ENCODE results near the gene MAD1L1.

The MAD1L1 gene

GRCh38 chr7:2199956-2200583 lies 32.7 kb downstream of the MAD1L1 start:
- TF ChIP-seq CTCF (conservative IDR thresholded peaks at IDR 0.05; ENCODE audit: control insufficient read depth, insufficient read depth, low read depth, low read length), result no peak
- DNase-seq (ENCODE audit: low read depth), result no peak

GRCh38 chr7:2199528-2199927 lies 33.2 kb downstream of the MAD1L1 start:
- no peak for TF ChIP-seq CTCF (conservative IDR thresholded peaks at IDR 0.05; ENCODE audit: control insufficient read depth, insufficient read depth, low read depth, low read length)
- DNase-seq (ENCODE audit: low read depth), result no peak
- H3K4me3 ChIP-seq (ENCODE audit: control insufficient read depth, low read depth, low read length), result no peak overlapping the region

More at GRCh38 chr7:2199956-2200583, 32.7 kb downstream of the MAD1L1 start:
- H3K4me3 ChIP-seq (ENCODE audit: control insufficient read depth, low read depth, low read length), result no peak overlapping the region

GRCh38 chr7:2198760-2199159 lies 34.0 kb downstream of the MAD1L1 start:
- H3K4me3 ChIP-seq (ENCODE audit: control insufficient read depth, low read depth, low read length), result no peak overlapping the region
- DNase-seq (ENCODE audit: low read depth), result no peak
- no peak for TF ChIP-seq CTCF (conservative IDR thresholded peaks at IDR 0.05; ENCODE audit: control insufficient read depth, insufficient read depth, low read depth, low read length)

GRCh38 chr7:2198206-2198605 lies 34.5 kb downstream of the MAD1L1 start:
- H3K4me3 ChIP-seq (ENCODE audit: control insufficient read depth, low read depth, low read length), result no peak overlapping the region
- TF ChIP-seq CTCF (conservative IDR thresholded peaks at IDR 0.05; ENCODE audit: control insufficient read depth, insufficient read depth, low read depth, low read length), result no peak
- no peak for DNase-seq (ENCODE audit: low read depth)

GRCh38 chr7:2197436-2198155 lies 35.1 kb downstream of the MAD1L1 start:
- TF ChIP-seq CTCF (conservative IDR thresholded peaks at IDR 0.05; ENCODE audit: control insufficient read depth, insufficient read depth, low read depth, low read length), result no peak
- H3K4me3 ChIP-seq (ENCODE audit: control insufficient read depth, low read depth, low read length), result no peak overlapping the region
- DNase-seq (ENCODE audit: low read depth), result no peak

GRCh38 chr7:2196381-2197378 lies 36.1 kb downstream of the MAD1L1 start:
- no peak overlapping the region for H3K4me3 ChIP-seq (ENCODE audit: control insufficient read depth, low read depth, low read length)
- DNase-seq (ENCODE audit: low read depth), result no peak
- no peak for TF ChIP-seq CTCF (conservative IDR thresholded peaks at IDR 0.05; ENCODE audit: control insufficient read depth, insufficient read depth, low read depth, low read length)

Measured in fibroblast of mammary gland (primary cell).